ENCODE results near the gene CRYL1.

- no peak for TF ChIP-seq RAD21 (IDR thresholded peaks at IDR 0.05; ENCODE audit: low read depth)
- TF ChIP-seq CTCF (IDR thresholded peaks at IDR 0.05 in 2 of 3, conservative IDR thresholded peaks at IDR 0.05 in 1 of 3; ENCODE audit: borderline replicate concordance in 1 of 3, insufficient read depth in 1 of 3, low read depth in 2 of 3, low read length in 2 of 3), result no peak
- no peak for TF ChIP-seq YY1 (IDR thresholded peaks at IDR 0.05; ENCODE audit: extremely low read depth, insufficient replicate concordance, low read depth, low read length)
- no peak for TF ChIP-seq EZH2 (IDR thresholded peaks at IDR 0.05)
- TF ChIP-seq POLR2A (IDR thresholded peaks at IDR 0.05; ENCODE audit: borderline replicate concordance, extremely low read depth, insufficient read depth, insufficient read length), result no peak
- no peak for TF ChIP-seq EZH2phosphoT487 (IDR thresholded peaks at IDR 0.05; ENCODE audit: borderline replicate concordance)
- TF ChIP-seq CEBPB (IDR thresholded peaks at IDR 0.05; ENCODE audit: low read depth), result no peak
- TF ChIP-seq FOSL1 (IDR thresholded peaks at IDR 0.05; ENCODE audit: low read depth), result no peak
- TF ChIP-seq TCF7L2 (IDR thresholded peaks at IDR 0.05; ENCODE audit: borderline replicate concordance, extremely low read depth, insufficient read depth, insufficient read length), result no peak
Observed at GRCh38 chr13:20416223-20416745, 109.4 kb downstream of the CRYL1 start.

Measured in HCT116 (cell line).